OCI-LY1 (cell line): Measurements from ENCODE around the gene KLK13.

ENCODE experiments used
- CTCF ChIP-seq: fragments of 200-600 bp; sonication (generic), shearing (Covaris generic); IDR thresholded peaks from 2 replicates; pipeline ENCODE4 v1.5.1; 2017; ENCODE audit warnings: mild to moderate bottlenecking, antibody characterized with exemption, low read length, moderate library complexity, mixed read lengths
- EZH2 ChIP-seq: fragments of 200-600 bp; sonication (generic), shearing (Covaris generic); IDR thresholded peaks from 2 replicates; pipeline ENCODE4 v1.8.0; 2017; ENCODE audit warnings: borderline replicate concordance, mixed run types, mild to moderate bottlenecking, antibody characterized with exemption, low read length, moderate library complexity, mixed read lengths

DNA sequence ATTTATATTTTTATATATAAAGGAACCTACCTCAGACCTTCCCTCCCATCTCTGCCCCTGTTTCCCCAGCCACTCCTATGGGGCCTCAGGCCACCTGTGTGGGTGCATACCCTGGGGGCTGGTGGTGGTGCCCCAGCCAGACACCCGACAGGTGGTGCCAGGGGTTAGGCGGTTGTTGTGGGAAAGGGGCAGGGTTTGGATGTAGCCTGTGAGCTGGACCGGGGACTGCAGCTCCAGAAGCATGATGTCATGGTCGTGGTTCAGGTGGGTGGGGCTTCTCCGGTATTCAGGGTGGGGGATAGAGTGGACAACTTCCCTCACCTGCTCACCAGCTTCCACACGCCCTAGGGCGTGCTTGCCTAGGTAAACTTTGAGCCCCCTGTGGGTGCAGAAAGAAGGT is 5.2 kb downstream of the KLK13 start:
- TF ChIP-seq EZH2 (no peak), CTCF (no peak)
